Hematopoietic multipotent progenitor cell treated with erythropoietin and hydrocortisone succinate and interleukin-3 and kit ligand, for 4 days (in vitro differentiated cells): ENCODE measurements around the gene SGTA.
"Not testable (repeated sequence)": the region's sequence is repeated elsewhere in the genome, so short reads cannot be mapped to it uniquely, and the experiment has no call there.

ENCODE experiments used
- DNase-seq: peaks from one replicate; pipeline ENCODE4 v3.0.0-alpha.2; 2015

SGTA gene

GRCh38 chr19:2792666-2793065, 9.6 kb upstream of the SGTA start:
- DNase-seq, result not testable (repeated sequence)

- no peak for DNase-seq
Measured at GRCh38 chr19:2791876-2792275, 8.8 kb upstream of the SGTA start.

GRCh38 chr19:2791440-2791839, 8.4 kb upstream of the SGTA start:
- no peak for DNase-seq

GRCh38 chr19:2790557-2791271, 7.6 kb upstream of the SGTA start:
- DNase-seq, result no peak

- DNase-seq, result no peak
Measured at GRCh38 chr19:2790194-2790556, 7.1 kb upstream of the SGTA start.

GRCh38 chr19:2788237-2788636, 5.2 kb upstream of the SGTA start:
- DNase-seq, result no peak

- DNase-seq, result no peak
Measured at GRCh38 chr19:2787115-2787514, 4.0 kb upstream of the SGTA start.

GRCh38 chr19:2785244-2785997, 2.3 kb upstream of the SGTA start, which contains the start of gene THOP1:
Gene THOP1, plus strand, starts transcription at chr19:2785503. Its CDS starts 160 bp downstream, at chr19:2785663.
- DNase-seq, result peak; percentile 100

- DNase-seq, result peak; percentile 14
Measured at GRCh38 chr19:2783781-2784145, 690 bp upstream of the SGTA start.

- peak; percentile 44 for DNase-seq
Measured at GRCh38 chr19:2782329-2782935, 641 bp downstream of the SGTA start.

- DNase-seq, result no peak
Measured at GRCh38 chr19:2780284-2780683, 2.8 kb downstream of the SGTA start.

GRCh38 chr19:2779121-2779740, 3.8 kb downstream of the SGTA start:
- no peak for DNase-seq

GRCh38 chr19:2777952-2778683, 5.0 kb downstream of the SGTA start:
- DNase-seq, result no peak

- DNase-seq, result peak; percentile 82
Measured at GRCh38 chr19:2775556-2776430, 7.3 kb downstream of the SGTA start.

- no peak for DNase-seq
Measured at GRCh38 chr19:2774953-2775555, 8.0 kb downstream of the SGTA start.

- DNase-seq, result no peak
Measured at GRCh38 chr19:2774083-2774679, 8.9 kb downstream of the SGTA start.

- DNase-seq, result no peak
Measured at GRCh38 chr19:2771786-2772674, 11.0 kb downstream of the SGTA start.

- peak; percentile 73 for DNase-seq
Measured at GRCh38 chr19:2770055-2771013, 12.7 kb downstream of the SGTA start.

- DNase-seq, result no peak
Measured at GRCh38 chr19:2769218-2769617, 13.9 kb downstream of the SGTA start.
